ENCODE measurements around the gene C11orf71. TPM values are rescaled to one million over a fixed set of nuclear protein-coding genes. Genes with fewer than 3 reads are reported as not detected.
A peak's percentile ranks its signal among the peaks of the same experiment; 100 is the strongest.

C11orf71 gene
- total RNA-seq, 4 donors from 2014 or later: 3.2 to 5.7 (median 4.8) TPM

DNA sequence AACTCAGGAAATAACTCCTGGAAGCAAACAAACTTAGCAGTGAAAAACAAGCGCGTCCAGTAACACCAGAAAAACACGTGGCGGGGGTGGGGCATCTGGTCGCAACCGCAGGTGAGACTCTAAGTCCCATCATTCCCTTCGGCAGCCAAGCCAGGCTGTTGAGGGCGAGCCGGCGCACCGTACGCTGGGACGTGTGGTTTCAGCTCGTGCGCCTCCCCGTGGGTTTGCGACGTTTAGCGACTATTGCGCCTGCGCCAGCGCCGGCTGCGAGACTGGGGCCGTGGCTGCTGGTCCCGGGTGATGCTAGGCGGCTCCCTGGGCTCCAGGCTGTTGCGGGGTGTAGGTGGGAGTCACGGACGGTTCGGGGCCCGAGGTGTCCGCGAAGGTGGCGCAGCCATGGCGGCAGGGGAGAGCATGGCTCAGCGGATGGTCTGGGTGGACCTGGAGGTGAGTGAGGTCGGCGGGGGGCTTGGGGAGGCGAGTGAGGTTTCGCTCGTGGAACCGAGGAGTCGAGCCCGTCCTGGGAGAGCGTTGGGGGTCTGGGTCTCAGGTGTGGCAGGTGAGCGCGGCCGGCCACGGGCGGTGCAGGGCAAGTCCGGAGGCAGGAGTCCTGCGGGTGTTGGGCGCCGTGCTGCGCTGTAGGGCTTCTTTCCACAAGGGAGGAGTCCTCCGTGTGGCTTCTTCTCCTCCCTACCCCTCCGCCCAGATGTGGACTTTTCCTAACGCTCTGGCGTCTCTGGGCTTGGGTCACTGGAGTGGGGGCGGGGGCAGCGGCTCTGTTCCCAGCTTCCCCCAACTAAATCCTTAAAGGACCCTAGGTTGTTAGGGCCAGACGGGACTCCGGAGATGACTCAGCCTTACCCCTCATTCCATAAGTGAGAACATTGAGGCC lies 39.2 kb upstream of the C11orf71 start, which contains the start of gene REXO2:
Gene REXO2, plus strand, starts transcription at position 239 of the 892 bp plus-strand sequence. Its CDS starts 62 bp downstream, at position 301.
- Histone ChIP-seq H3K9me3 (no peaks in the 10 kb centered on the region), H3K4me3 (peak within 1 kb of the TSS; percentile 75 to 83), H3K36me3 (no peaks in the 10 kb centered on the region), H3K27ac (peak within 1 kb of the TSS; percentile 83 to 88), H3K4me1 (peaks cover 0 to 4% of the 10 kb centered on the region in 2 donors), H3K27me3 (no peaks in the 10 kb centered on the region)
- TF ChIP-seq, protein P1, sequence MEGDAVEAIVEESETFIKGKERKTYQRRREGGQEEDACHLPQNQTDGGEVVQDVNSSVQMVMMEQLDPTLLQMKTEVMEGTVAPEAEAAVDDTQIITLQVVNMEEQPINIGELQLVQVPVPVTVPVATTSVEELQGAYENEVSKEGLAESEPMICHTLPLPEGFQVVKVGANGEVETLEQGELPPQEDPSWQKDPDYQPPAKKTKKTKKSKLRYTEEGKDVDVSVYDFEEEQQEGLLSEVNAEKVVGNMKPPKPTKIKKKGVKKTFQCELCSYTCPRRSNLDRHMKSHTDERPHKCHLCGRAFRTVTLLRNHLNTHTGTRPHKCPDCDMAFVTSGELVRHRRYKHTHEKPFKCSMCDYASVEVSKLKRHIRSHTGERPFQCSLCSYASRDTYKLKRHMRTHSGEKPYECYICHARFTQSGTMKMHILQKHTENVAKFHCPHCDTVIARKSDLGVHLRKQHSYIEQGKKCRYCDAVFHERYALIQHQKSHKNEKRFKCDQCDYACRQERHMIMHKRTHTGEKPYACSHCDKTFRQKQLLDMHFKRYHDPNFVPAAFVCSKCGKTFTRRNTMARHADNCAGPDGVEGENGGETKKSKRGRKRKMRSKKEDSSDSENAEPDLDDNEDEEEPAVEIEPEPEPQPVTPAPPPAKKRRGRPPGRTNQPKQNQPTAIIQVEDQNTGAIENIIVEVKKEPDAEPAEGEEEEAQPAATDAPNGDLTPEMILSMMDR (IDR thresholded peaks at IDR 0.05): peak; percentile 21 to 51 (median 34)
- TF ChIP-seq POLR2A (IDR thresholded peaks at IDR 0.05): peak; percentile 69 to 84
- intact Hi-C loops (cut with DNase I; ENCODE audit: low total_unique reads): no loop called here
- peak; percentile 95 for DNase-seq

DNA sequence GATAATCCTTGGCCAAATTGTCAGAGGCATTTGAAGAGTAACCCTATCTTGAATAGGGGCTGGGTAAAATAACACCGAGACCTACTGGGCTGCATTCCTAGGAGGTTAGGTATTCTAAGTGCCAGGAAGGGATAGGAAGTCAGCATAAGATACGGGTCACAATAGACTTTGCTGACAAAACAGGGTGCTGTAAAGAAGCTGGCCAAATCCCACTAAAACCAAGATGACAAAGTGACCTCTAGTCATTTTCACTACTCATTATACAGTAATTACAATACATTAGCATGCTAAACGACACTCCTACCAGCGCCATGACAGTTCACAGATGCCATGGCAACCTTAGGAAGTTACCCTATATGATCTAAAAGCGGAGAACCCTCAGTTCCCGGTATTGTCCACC lies 38.0 kb upstream of the C11orf71 start:
- H3K4me1 ChIP-seq: peaks cover 0 to 4% of the 10 kb centered on the region in 2 donors
- H3K36me3 ChIP-seq: no peaks in the 10 kb centered on the region
- TF ChIP-seq, protein P1 (IDR thresholded peaks at IDR 0.05): no peak
- TF ChIP-seq POLR2A (IDR thresholded peaks at IDR 0.05): no peak
- DNase-seq: no peak
- no peaks in the 10 kb centered on the region for H3K27me3 ChIP-seq
- H3K4me3 ChIP-seq: no peak overlapping the region
- H3K9me3 ChIP-seq: no peaks in the 10 kb centered on the region
- intact Hi-C loops (cut with DNase I; ENCODE audit: low total_unique reads): no loop called here
- peak overlapping the region in 1 of 2 donors; percentile 63 for H3K27ac ChIP-seq

DNA sequence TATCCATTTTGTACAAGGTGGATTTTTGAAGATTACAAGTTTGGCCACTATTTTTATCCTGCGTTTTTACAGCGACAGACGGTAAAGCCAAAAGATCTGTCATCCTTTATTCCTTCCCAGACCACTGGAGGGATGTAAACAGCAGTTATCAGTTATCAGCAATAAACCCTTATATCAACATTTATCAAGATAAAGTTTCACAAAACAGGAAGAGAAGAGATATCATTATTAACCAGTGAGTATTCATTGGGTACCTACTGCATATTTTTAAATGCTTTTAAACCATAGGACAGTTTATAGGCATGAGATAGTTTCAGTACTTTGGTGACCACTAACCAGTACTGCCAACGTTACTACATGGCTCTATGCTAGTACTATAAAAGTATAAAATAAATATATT lies 33.1 kb upstream of the C11orf71 start:
- no peaks in the 10 kb centered on the region for H3K36me3 ChIP-seq
- H3K27ac ChIP-seq: no peak overlapping the region
- TF ChIP-seq POLR2A (IDR thresholded peaks at IDR 0.05): no peak
- TF ChIP-seq, protein P1 (IDR thresholded peaks at IDR 0.05): no peak
- no peaks in the 10 kb centered on the region for H3K27me3 ChIP-seq
- no peak for DNase-seq
- H3K4me1 ChIP-seq: no peaks in the 10 kb centered on the region
- intact Hi-C loops (cut with DNase I; ENCODE audit: low total_unique reads): no loop called here
- H3K9me3 ChIP-seq: no peaks in the 10 kb centered on the region
- no peak overlapping the region for H3K4me3 ChIP-seq

DNA sequence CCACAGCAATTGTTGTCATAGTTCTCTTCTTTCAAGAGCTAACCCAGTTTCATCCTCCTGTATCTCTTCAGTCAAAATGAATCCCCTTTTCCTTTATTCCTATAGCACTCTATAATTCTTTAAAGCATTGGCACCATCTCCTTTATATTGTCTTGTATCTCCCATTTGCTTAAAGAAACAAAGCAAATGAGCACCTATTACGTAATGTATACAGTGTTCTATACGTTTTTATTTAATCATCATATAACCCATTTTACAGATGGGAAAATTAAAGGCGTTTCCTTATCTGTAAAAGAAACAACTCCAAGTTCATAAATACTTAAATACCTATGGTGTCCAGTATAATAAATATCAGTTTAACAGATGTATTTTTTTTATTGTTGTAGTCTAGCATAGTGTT lies 32.6 kb upstream of the C11orf71 start:
- Histone ChIP-seq H3K4me1 (no peaks in the 10 kb centered on the region), H3K36me3 (no peaks in the 10 kb centered on the region), H3K9me3 (no peaks in the 10 kb centered on the region), H3K27ac (no peak overlapping the region), H3K4me3 (no peak overlapping the region), H3K27me3 (no peaks in the 10 kb centered on the region)
- TF ChIP-seq, protein P1 (IDR thresholded peaks at IDR 0.05): no peak
- TF ChIP-seq POLR2A (IDR thresholded peaks at IDR 0.05): no peak
- intact Hi-C loops (cut with DNase I; ENCODE audit: low total_unique reads): no loop called here
- no peak for DNase-seq

DNA sequence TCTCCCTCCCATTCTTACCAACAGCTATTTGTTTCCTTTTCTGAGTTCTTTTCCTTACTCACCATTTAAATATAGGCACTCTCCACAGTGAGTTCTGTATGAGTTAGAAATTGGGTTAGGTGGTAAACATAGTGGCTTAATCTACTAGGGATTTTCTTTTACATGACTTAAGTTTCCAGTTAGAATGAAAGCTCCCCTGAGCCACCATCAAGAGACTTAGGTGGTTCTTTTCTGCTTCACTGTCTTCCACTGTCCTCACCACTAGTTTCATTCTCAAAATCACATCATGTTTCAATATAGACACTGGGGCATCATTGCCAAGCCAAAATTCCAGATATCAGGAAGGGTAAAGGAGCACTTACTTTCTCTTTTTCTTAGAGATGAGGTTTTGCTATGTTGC lies 30.0 kb upstream of the C11orf71 start:
- intact Hi-C loops (cut with DNase I; ENCODE audit: low total_unique reads): no loop called here
- no peaks in the 10 kb centered on the region for H3K9me3 ChIP-seq
- no peaks in the 10 kb centered on the region for H3K36me3 ChIP-seq
- H3K27ac ChIP-seq: no peak overlapping the region
- DNase-seq: no peak
- no peaks in the 10 kb centered on the region for H3K27me3 ChIP-seq
- TF ChIP-seq POLR2A (IDR thresholded peaks at IDR 0.05): no peak
- TF ChIP-seq, protein P1 (IDR thresholded peaks at IDR 0.05): no peak
- no peaks in the 10 kb centered on the region for H3K4me1 ChIP-seq
- H3K4me3 ChIP-seq: no peak overlapping the region

Measured in uterus (tissue), 4 donors.